ENCODE data around the gene CIAO2B.

DNA sequence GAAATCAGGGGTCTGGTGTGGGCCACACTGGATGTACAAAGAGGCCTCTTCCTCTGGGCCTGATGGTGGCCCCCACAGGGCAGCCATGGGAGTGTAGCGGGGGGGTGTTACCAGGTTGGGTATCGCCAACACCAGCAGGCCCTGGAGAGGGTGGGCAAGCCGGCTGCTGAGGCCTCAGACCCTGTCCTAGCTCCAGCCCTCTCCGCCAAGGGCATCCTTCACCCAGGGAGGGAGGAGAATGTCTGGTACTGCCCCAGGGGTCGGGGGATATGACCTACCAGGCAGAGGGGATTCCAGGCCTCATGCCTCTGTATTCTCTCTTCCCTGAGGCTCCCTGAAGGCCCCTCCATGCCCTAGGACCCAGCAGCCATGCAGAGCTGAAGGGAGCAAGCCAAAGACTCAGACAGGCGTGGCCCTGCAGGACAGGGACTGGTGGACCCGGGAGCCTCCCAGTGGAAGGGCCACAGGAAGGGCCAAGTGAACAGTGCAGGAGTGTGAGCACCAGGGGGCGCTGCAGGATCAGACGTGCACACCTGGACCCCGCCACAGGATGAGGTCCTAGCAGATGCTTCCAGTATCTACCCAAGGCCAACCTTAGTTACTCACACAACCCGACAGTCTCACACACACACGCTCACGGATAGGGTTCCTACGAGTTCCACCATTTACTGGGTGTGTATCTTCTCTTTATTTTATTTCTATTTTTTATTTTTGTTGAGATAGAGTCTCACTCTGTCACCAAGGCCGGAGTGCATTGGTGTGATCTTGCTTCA, 43.3 kb upstream of the CIAO2B start:
- TF ChIP-seq, protein P1, sequence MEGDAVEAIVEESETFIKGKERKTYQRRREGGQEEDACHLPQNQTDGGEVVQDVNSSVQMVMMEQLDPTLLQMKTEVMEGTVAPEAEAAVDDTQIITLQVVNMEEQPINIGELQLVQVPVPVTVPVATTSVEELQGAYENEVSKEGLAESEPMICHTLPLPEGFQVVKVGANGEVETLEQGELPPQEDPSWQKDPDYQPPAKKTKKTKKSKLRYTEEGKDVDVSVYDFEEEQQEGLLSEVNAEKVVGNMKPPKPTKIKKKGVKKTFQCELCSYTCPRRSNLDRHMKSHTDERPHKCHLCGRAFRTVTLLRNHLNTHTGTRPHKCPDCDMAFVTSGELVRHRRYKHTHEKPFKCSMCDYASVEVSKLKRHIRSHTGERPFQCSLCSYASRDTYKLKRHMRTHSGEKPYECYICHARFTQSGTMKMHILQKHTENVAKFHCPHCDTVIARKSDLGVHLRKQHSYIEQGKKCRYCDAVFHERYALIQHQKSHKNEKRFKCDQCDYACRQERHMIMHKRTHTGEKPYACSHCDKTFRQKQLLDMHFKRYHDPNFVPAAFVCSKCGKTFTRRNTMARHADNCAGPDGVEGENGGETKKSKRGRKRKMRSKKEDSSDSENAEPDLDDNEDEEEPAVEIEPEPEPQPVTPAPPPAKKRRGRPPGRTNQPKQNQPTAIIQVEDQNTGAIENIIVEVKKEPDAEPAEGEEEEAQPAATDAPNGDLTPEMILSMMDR (IDR thresholded peaks at IDR 0.05) = peak; percentile 75 to 99 (median 97)
- TF ChIP-seq EP300 (IDR thresholded peaks at IDR 0.05) = no peak

Data from ovary (tissue), 3 donors.